ENCODE data around the gene WARS2.

DNA sequence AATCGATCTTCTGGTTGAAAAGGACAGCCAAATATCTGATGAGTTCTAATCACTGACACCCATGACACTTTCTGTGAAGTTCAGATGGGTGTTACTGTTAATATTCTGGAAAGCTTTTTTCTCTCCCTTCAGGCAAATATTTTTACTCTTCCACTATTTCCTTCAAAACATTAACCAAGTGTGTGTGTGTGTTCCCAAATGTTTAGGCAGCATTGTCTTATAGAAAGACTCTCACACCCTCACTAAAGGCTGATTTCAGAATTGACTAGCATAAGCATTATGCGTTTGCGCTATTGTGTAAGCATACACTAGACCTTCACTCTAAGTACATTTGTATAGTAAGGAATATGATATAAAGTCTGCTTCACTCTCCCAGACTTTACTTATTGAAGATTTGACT lies 24.7 kb downstream of the WARS2 start:
- TF ChIP-seq, protein P1, sequence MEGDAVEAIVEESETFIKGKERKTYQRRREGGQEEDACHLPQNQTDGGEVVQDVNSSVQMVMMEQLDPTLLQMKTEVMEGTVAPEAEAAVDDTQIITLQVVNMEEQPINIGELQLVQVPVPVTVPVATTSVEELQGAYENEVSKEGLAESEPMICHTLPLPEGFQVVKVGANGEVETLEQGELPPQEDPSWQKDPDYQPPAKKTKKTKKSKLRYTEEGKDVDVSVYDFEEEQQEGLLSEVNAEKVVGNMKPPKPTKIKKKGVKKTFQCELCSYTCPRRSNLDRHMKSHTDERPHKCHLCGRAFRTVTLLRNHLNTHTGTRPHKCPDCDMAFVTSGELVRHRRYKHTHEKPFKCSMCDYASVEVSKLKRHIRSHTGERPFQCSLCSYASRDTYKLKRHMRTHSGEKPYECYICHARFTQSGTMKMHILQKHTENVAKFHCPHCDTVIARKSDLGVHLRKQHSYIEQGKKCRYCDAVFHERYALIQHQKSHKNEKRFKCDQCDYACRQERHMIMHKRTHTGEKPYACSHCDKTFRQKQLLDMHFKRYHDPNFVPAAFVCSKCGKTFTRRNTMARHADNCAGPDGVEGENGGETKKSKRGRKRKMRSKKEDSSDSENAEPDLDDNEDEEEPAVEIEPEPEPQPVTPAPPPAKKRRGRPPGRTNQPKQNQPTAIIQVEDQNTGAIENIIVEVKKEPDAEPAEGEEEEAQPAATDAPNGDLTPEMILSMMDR (IDR thresholded peaks at IDR 0.05) = no peak
- no peak for TF ChIP-seq POLR2A (IDR thresholded peaks at IDR 0.05)

Measured in esophagus squamous epithelium (tissue), 4 donors.